ENCODE measurements around the gene ELAVL3.

GRCh38 chr19:11496391-11497163, 15.7 kb upstream of the ELAVL3 start:
- TF ChIP-seq CTCF (IDR thresholded peaks at IDR 0.05; ENCODE audit: borderline replicate concordance, extremely low read depth, low read length, poor library complexity, severe bottlenecking) (peak; percentile 78), EZH2 (IDR thresholded peaks at IDR 0.05; ENCODE audit: borderline replicate concordance, low read depth, low read length, severe bottlenecking) (no peak)
